BJ (cell line): ENCODE results near the gene ERBB4. TPM values are rescaled to one million over a fixed set of nuclear protein-coding genes. Genes with fewer than 3 reads are reported as not detected.

Source experiments
- CTCF ChIA-PET: fragments of 350-600 bp; formaldehyde crosslinking; extraction: SDS; loops from one replicate; lab custom pipeline; 2021; ENCODE audit warnings: antibody characterized with exemption, inconsistent platforms; lab: Yijun Ruan, JAX
- POLR2A ChIA-PET: fragments of 300-600 bp; sonication (Branson Sonifier 250); formaldehyde crosslinking; extraction: SDS; loops from one replicate; lab custom pipeline; 2021; ENCODE audit warnings: antibody characterized with exemption; lab: Charles Lee
- DNase-seq: peaks from one replicate; pipeline ENCODE4 v3.0.0-alpha.2; 2011; ENCODE audit warnings: low read depth
- H3K27me3 ChIP-seq: 2 replicates; pipeline ENCODE4 v1.6.0; 2011; ENCODE audit warnings: low read length; ENCODE audit not compliant: control insufficient read depth, insufficient read depth
- H3K36me3 ChIP-seq: 2 replicates; pipeline ENCODE4 v1.5.1; 2011; ENCODE audit warnings: low read length; ENCODE audit not compliant: control insufficient read depth, insufficient read depth
- H3K4me3 ChIP-seq: 2 replicates; pipeline ENCODE4 v1.5.1; 2011; ENCODE audit warnings: low read depth, mild to moderate bottlenecking, control low read depth, low read length
- CTCF ChIP-seq: IDR thresholded peaks from 2 replicates; pipeline ENCODE4 v1.5.1; 2011; ENCODE audit warnings: low read depth, mild to moderate bottlenecking, control low read depth, inconsistent platforms, low read length, moderate library complexity; ENCODE audit not compliant: insufficient read depth
- polyA plus RNA-seq: library from polyadenylated mRNA; depleted of rRNA; stranded (reverse); fragments of >200 nt; gene quantifications from 2 replicates; pipeline ENCODE4 v1.2.3, GENCODE V29; 2011

ERBB4 gene
- polyA plus RNA-seq, 1 experiment: not detected

- Histone ChIP-seq H3K36me3 (no peaks in the 10 kb centered on the region), H3K4me3 (no peak overlapping the region), H3K27me3 (no peaks in the 10 kb centered on the region)
- POLR2A ChIA-PET: no interaction called here
- no peak for TF ChIP-seq CTCF
- CTCF ChIA-PET: no interaction called here
- DNase-seq: no peak
Measured at GRCh38 chr2:211401328-211401727, 1137.3 kb downstream of the ERBB4 start.

GRCh38 chr2:211397764-211398163 is 1140.8 kb downstream of the ERBB4 start:
- H3K27me3 ChIP-seq: no peaks in the 10 kb centered on the region
- H3K4me3 ChIP-seq: no peak overlapping the region
- no peak for TF ChIP-seq CTCF
- DNase-seq: no peak
- CTCF ChIA-PET: no interaction called here
- H3K36me3 ChIP-seq: no peaks in the 10 kb centered on the region
- POLR2A ChIA-PET: no interaction called here

- Histone ChIP-seq H3K4me3 (no peak overlapping the region), H3K27me3 (no peaks in the 10 kb centered on the region), H3K36me3 (no peaks in the 10 kb centered on the region)
- DNase-seq: no peak
- ChIA-PET CTCF (no interaction called here), POLR2A (no interaction called here)
- no peak for TF ChIP-seq CTCF
Measured at GRCh38 chr2:211396815-211397214, 1141.8 kb downstream of the ERBB4 start.

GRCh38 chr2:211391189-211391567 is 1147.4 kb downstream of the ERBB4 start:
- no peak for DNase-seq
- H3K36me3 ChIP-seq: no peaks in the 10 kb centered on the region
- H3K4me3 ChIP-seq: no peak overlapping the region
- CTCF ChIA-PET: no interaction called here
- H3K27me3 ChIP-seq: no peaks in the 10 kb centered on the region
- POLR2A ChIA-PET: no interaction called here
- no peak for TF ChIP-seq CTCF

- Histone ChIP-seq H3K27me3 (no peaks in the 10 kb centered on the region), H3K36me3 (no peaks in the 10 kb centered on the region), H3K4me3 (no peak overlapping the region)
- ChIA-PET CTCF (no interaction called here), POLR2A (no interaction called here)
- no peak for DNase-seq
- TF ChIP-seq CTCF: no peak
Measured at GRCh38 chr2:211390536-211391188, 1147.9 kb downstream of the ERBB4 start.
